ENCODE data around the gene MAPK10. TPM values are rescaled to one million over a fixed set of nuclear protein-coding genes. Genes with fewer than 3 reads are reported as not detected.

The MAPK10 gene
- total and polyA plus RNA-seq, 2 donors (not counting 3 experiments of a cell fraction or from before 2014, with no cell fraction given), result 0.17 TPM; not detected in 1

DNA sequence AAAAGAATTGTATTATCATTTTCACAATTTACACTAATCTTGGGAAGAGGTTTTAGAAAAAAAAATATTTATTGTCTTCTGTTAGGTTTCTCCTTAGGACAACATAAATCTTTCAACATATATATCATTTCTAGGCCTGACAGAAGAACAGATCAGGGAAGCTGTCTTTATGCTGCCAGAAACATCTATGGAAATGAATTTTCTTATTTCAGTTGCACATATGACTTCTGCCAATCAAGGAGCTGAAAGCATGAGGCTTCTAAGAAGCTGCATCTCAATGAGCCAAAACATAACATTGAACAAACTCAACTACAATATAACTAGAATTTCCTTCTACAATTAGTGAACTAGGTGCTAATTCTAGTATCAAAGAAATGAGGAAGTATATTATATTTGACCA, 258.4 kb downstream of the MAPK10 start:
- H3K27ac ChIP-seq (ENCODE audit: insufficient read depth, low read depth, low read length), result no peak overlapping the region
- no peak overlapping the region for H3K4me3 ChIP-seq (replicated peaks in 1 of 3; ENCODE audit: insufficient read depth in 1 of 3, low read depth in 1 of 3, low read length in 3 of 3)
- intact Hi-C loops (cut with micrococcal nuclease) (no loop called here), dilution Hi-C loops (cut with MboI; ENCODE audit: extremely low pct_ligation_motif_present, low sequenced_read_pairs) (no loop called here)
- H3K9me3 ChIP-seq (replicated peaks; ENCODE audit: control insufficient read depth, insufficient read depth, low read length), result no peaks in the 10 kb centered on the region
- no peak for DNase-seq (ENCODE audit: low read depth, low spot score)
- no peaks in the 10 kb centered on the region for H3K4me1 ChIP-seq (ENCODE audit: control insufficient read depth, extremely low read depth, insufficient read depth, low read length)
- H2AFZ ChIP-seq (ENCODE audit: low read depth, low read length), result no peak overlapping the region
- no peaks in the 10 kb centered on the region for H3K36me3 ChIP-seq (ENCODE audit: control insufficient read depth in 2 of 2, extremely low read depth in 1 of 2, insufficient read depth in 2 of 2, low read length in 2 of 2)
- no TSS peak for BruUV-seq (replicated peaks)
- H3K27me3 ChIP-seq (ENCODE audit: control insufficient read depth in 2 of 2, insufficient read depth in 2 of 2, low read length in 2 of 2), result peaks cover 0 to 3% of the 10 kb centered on the region in 2 experiments
- H3K79me2 ChIP-seq (ENCODE audit: control insufficient read depth, insufficient read depth, low read length), result no peaks in the 10 kb centered on the region
- H3K4me2 ChIP-seq (ENCODE audit: insufficient read depth, low read length), result no peak overlapping the region
- no peaks in the 10 kb centered on the region for H3K9me1 ChIP-seq (replicated peaks; ENCODE audit: control insufficient read depth, extremely low read depth, insufficient read depth, low read length)
- no peaks in the 10 kb centered on the region for H4K20me1 ChIP-seq (replicated peaks; ENCODE audit: control insufficient read depth, extremely low read depth, insufficient read depth, low read length)
- ChIA-PET POLR2A (no interaction called here), CTCF (no interaction called here)
- TF ChIP-seq EZH2 (IDR thresholded peaks at IDR 0.05; ENCODE audit: borderline replicate concordance, low read depth, low read length, severe bottlenecking) (no peak), MYC (IDR thresholded peaks at IDR 0.05; ENCODE audit: low read depth, low read length) (no peak), POLR2A (IDR thresholded peaks at IDR 0.05; ENCODE audit: low read depth, low read length) (no peak), GATA2 (IDR thresholded peaks at IDR 0.05; ENCODE audit: insufficient read depth, insufficient read length, low read depth, low read length) (no peak), FOS (IDR thresholded peaks at IDR 0.05; ENCODE audit: borderline replicate concordance, insufficient read depth, low read length) (no peak), POLR2AphosphoS5 (IDR thresholded peaks at IDR 0.05; ENCODE audit: insufficient read depth, low read depth, low read length) (no peak), JUN (IDR thresholded peaks at IDR 0.05; ENCODE audit: borderline replicate concordance, insufficient read depth, insufficient read length, low read depth) (no peak)
- TF ChIP-seq, protein P1, sequence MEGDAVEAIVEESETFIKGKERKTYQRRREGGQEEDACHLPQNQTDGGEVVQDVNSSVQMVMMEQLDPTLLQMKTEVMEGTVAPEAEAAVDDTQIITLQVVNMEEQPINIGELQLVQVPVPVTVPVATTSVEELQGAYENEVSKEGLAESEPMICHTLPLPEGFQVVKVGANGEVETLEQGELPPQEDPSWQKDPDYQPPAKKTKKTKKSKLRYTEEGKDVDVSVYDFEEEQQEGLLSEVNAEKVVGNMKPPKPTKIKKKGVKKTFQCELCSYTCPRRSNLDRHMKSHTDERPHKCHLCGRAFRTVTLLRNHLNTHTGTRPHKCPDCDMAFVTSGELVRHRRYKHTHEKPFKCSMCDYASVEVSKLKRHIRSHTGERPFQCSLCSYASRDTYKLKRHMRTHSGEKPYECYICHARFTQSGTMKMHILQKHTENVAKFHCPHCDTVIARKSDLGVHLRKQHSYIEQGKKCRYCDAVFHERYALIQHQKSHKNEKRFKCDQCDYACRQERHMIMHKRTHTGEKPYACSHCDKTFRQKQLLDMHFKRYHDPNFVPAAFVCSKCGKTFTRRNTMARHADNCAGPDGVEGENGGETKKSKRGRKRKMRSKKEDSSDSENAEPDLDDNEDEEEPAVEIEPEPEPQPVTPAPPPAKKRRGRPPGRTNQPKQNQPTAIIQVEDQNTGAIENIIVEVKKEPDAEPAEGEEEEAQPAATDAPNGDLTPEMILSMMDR (IDR thresholded peaks at IDR 0.05; ENCODE audit: extremely low read depth in 1 of 2, insufficient read depth in 1 of 2, low read depth in 1 of 2, low read length in 2 of 2), result no peak
- TF ChIP-seq, protein P2, sequence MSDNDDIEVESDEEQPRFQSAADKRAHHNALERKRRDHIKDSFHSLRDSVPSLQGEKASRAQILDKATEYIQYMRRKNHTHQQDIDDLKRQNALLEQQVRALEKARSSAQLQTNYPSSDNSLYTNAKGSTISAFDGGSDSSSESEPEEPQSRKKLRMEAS (IDR thresholded peaks at IDR 0.05; ENCODE audit: insufficient read depth, insufficient read length), result no peak
- FAIRE-seq, result no peak
- no peak overlapping the region for H3K9ac ChIP-seq (replicated peaks; ENCODE audit: extremely low read depth, insufficient read depth, low read length)

All from endothelial cell of umbilical vein (primary cell).